Measurements from ENCODE around the gene ACP7. TPM values are rescaled to one million over a fixed set of nuclear protein-coding genes. Genes with fewer than 3 reads are reported as not detected.

Gene ACP7
- polyA plus RNA-seq, 2 of the 4 experiments (the other 2 are of a cell fraction) = 0.06 to 0.25 TPM

- Histone ChIP-seq H3K4me2 (0 out of 3 replicates have a peak overlapping the region, but pooled peaks have one; percentile 2), H3K9me3 (no peaks in the 10 kb centered on the region), H3K4me3 (no peak overlapping the region), H3K27ac (peak overlapping the region; percentile 60 to 72; a peak in 5 of 6 replicates), H3K4me1 (peaks cover 40% of the 10 kb centered on the region)
- POLR2A ChIA-PET = no interaction called here
- CTCF ChIA-PET = interaction anchor here (1.1 to 36.8 kb wide), 8 partner anchors 3 to 256 kb away, joined by 3 to 612 read pairs (median 16); partner anchors contain the start of genes ACP7 and FBXO17
- no peak for TF ChIP-seq RFX5 (IDR thresholded peaks at IDR 0.05)
- TF ChIP-seq JUNB (IDR thresholded peaks at IDR 0.05) = 0 out of 2 replicates have a peak, but pooled peaks have one; percentile 11
- peak; percentile 56; the same call in 1 of the 2 replicates for TF ChIP-seq GATA3 (IDR thresholded peaks at IDR 0.05; ENCODE audit: borderline replicate concordance)
- peak; percentile 72 for TF ChIP-seq MAX (IDR thresholded peaks at IDR 0.05)
- TF ChIP-seq JUN (IDR thresholded peaks at IDR 0.05) = peak in 1 of 2 experiments; percentile 65; a peak in 2 of 5 replicates
- no peak for TF ChIP-seq POLR2AphosphoS2 (conservative IDR thresholded peaks at IDR 0.05; ENCODE audit: low read length)
- no peak for TF ChIP-seq KDM1A (IDR thresholded peaks at IDR 0.05; ENCODE audit: low read depth)
- 0 out of 2 replicates have a peak, but pooled peaks have one; percentile 8 for TF ChIP-seq FOSL2 (IDR thresholded peaks at IDR 0.05)
- peak; percentile 75 for TF ChIP-seq FOSL2 (CRISPR knock-in tag; IDR thresholded peaks at IDR 0.05)
- peak in 1 of 2 experiments; percentile 48; a peak in 2 of 5 replicates for TF ChIP-seq EP300 (IDR thresholded peaks at IDR 0.05)
- peak; percentile 17; the same call in 1 of the 2 replicates for TF ChIP-seq PBX3 (IDR thresholded peaks at IDR 0.05)
- peak; percentile 26 to 45; a peak in 4 of 6 replicates for ATAC-seq
- peak in 1 of 2 experiments; percentile 64 for DNase-seq (ENCODE audit: low read depth in 1 of 2, low spot score in 1 of 2)
- 47% methylated on average over 5 of the region's 5 CpGs for WGBS (ENCODE audit: missing lambda C conversion rate)
- FAIRE-seq = peak; percentile 92
These were observed 13.3 kb upstream of the ACP7 start for GRCh38 chr19:39070888-39071287.

GRCh38 chr19:39074205-39074692 lies 9.9 kb upstream of the ACP7 start:
- FAIRE-seq (peak; percentile 93), DNase-seq (ENCODE audit: low read depth in 1 of 2, low spot score in 1 of 2) (peak in 1 of 2 experiments; percentile 61), ATAC-seq (peak; percentile 14 to 30; a peak in 3 of 6 replicates)
- peak overlapping the region; percentile 81 for H3K4me2 ChIP-seq
- TF ChIP-seq HEYL (CRISPR knock-in tag; IDR thresholded peaks at IDR 0.05) = 0 out of 2 replicates have a peak, but pooled peaks have one; percentile 30
- peak; percentile 58; the same call in 1 of the 2 replicates for TF ChIP-seq GATA3 (IDR thresholded peaks at IDR 0.05; ENCODE audit: borderline replicate concordance)
- TF ChIP-seq EP300 (IDR thresholded peaks at IDR 0.05) = peak in 1 of 2 experiments; percentile 26; a peak in 1 of 5 replicates
- TF ChIP-seq BHLHE40 (IDR thresholded peaks at IDR 0.05; ENCODE audit: low read depth, low read length) = no peak
- ChIA-PET CTCF (interaction anchor here (0.7 to 36.8 kb wide), 14 partner anchors 0 to 1458 kb away, joined by 3 to 612 read pairs (median 5); partner anchors contain the start of genes ACP7 and FBXO17), POLR2A (interaction anchor here (0.5 to 2.3 kb wide), 6 partner anchors 20 to 362 kb away, joined by 3 to 16 read pairs (median 6); partner anchors contain the start of genes FBXO17, LRFN1 and RPS16)
- H3K4me3 ChIP-seq = peak overlapping the region; percentile 17; the same call in 2 of the 3 replicates
- 13% methylated on average over 3 of the region's 3 CpGs for WGBS (ENCODE audit: missing lambda C conversion rate)
- peak overlapping the region; percentile 84 to 86 for H3K27ac ChIP-seq
- H3K9me3 ChIP-seq = no peaks in the 10 kb centered on the region
- H3K4me1 ChIP-seq = peaks cover 58% of the 10 kb centered on the region

- TF ChIP-seq USF2 (IDR thresholded peaks at IDR 0.05) = no peak
- TF ChIP-seq NPAS2 (CRISPR knock-in tag; IDR thresholded peaks at IDR 0.05; ENCODE audit: borderline replicate concordance) = no peak
- TF ChIP-seq ESRRA (IDR thresholded peaks at IDR 0.05; ENCODE audit: borderline replicate concordance, low read length) = no peak
- no peak for TF ChIP-seq ZFP36 (IDR thresholded peaks at IDR 0.05; ENCODE audit: borderline replicate concordance, partially characterized antibody)
- no peak for TF ChIP-seq BHLHE40 (IDR thresholded peaks at IDR 0.05; ENCODE audit: low read depth, low read length)
- no peak for TF ChIP-seq RAD21 (conservative IDR thresholded peaks at IDR 0.05 in 1 of 2, IDR thresholded peaks at IDR 0.05 in 1 of 2)
- ATAC-seq = no peak
- 92% methylated on average over 6 of the region's 6 CpGs for WGBS (ENCODE audit: missing lambda C conversion rate)
- ChIA-PET POLR2A (interaction anchor here (2.3 kb wide), 1 partner anchor 37 kb away, joined by 16 read pairs; no protein-coding TSS in a partner anchor), CTCF (interaction anchor here (0.7 to 36.8 kb wide), 9 partner anchors 1 to 253 kb away, joined by 3 to 612 read pairs (median 5); partner anchors contain the start of genes ACP7 and FBXO17)
- Histone ChIP-seq H3K27ac (peak overlapping the region; percentile 84 to 86), H3K4me3 (no peak overlapping the region), H3K4me2 (peak overlapping the region; percentile 81; the same call in 2 of the 3 replicates), H3K9me3 (no peaks in the 10 kb centered on the region), H3K4me1 (peaks cover 65% of the 10 kb centered on the region)
- FAIRE-seq = no peak
- no peak for DNase-seq (ENCODE audit: low read depth in 1 of 2, low spot score in 1 of 2)
These were observed 9.2 kb upstream of the ACP7 start for GRCh38 chr19:39074942-39075341.

All from A549 (cell line).